HG03060 (cell line): ENCODE data around the gene PRRX2.
"Not testable (repeated sequence)": the region's sequence is repeated elsewhere in the genome, so short reads cannot be mapped to it uniquely, and the experiment has no call there.

Experiments used
- ATAC-seq: cut with Tn5 transposase; IDR thresholded peaks from one replicate; pipeline ENCODE4 v1.9.1; 2021; ENCODE audit warnings: low read depth, moderate number of reproducible peaks; ENCODE audit not compliant: unreplicated experiment

Gene PRRX2

DNA sequence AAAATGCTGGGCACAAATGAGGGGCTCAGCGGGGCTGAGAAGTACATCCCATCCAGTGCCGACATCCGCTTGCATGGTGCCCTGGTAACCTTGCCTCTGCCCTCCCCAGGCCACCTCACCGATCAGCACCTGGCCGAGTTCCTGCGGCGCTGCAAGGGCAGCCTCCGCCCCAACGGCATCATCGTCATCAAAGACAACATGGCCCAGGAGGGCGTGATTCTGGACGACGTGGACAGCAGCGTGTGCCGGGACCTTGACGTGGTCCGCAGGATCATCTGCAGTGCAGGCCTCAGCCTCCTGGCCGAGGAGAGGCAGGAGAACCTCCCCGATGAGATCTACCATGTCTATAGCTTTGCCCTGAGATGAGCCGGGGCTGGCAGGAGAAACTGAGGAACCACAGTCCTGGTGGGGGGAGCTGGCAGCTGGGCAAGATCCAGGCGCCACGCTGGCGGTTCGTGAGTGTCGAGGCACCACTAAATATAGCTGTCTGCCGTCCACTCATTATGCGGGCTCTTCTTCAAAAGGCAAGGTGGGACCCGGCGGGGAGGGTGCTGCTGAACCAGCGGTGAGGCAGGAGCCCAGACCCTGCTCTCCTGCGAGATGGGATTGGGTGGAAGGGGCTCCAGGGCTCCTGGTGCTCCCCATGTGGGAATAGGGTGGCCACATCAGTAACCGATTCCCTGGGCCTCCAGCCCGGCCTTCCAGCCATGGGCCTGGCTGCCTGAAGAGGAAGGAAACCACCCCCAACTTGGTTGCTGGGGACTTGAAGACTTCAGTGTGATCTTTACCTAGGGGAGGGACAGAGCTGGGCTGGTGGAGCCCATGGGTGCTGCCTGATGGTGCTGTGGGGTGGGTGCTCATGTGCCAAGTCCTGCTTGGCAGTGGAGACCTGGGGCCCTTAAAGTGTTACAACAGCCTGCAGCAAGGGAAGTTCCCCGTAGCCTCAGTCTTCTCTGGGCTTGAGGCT lies 30.1 kb upstream of the PRRX2 start:
- ATAC-seq: no peak

DNA sequence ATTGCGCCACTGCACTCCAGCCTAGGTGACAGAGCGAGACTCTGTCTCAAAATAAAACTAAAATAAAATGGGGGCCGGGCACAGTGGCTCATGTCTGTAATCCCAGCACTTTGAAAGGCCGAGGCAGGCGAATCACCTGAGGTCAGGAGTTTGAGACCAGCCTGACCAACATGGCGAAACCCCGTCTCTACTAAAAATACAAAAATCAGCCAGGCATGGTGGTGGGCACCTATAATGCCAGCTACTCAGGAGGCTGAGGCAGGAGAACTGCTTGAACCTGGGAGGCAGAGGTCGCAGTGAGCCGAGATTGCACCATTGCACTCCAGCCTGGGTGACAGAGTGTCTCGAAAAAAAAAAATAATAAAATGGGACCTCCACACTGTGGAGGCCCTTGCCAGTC lies 29.1 kb upstream of the PRRX2 start:
- not testable (repeated sequence) for ATAC-seq

DNA sequence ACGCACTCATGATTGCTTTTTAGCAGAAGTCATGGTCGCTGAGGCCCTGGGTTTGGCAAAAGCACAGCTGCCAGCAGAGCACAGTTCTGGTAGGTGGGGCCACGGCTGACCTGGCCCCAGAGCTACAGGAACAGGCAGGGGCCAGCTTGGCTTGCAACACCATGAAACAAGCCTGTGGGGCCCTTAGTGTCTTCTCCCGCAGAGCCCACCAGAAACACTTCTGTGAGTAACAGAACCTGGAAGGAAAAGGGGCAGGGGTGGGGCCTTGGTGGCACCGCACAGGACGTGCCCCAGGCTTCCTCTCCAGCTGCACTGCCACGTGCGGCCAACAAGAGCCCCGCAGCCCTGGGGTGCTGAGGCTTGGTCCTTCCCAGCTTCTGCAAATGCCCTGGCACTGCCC lies 28.3 kb upstream of the PRRX2 start:
- no peak for ATAC-seq

DNA sequence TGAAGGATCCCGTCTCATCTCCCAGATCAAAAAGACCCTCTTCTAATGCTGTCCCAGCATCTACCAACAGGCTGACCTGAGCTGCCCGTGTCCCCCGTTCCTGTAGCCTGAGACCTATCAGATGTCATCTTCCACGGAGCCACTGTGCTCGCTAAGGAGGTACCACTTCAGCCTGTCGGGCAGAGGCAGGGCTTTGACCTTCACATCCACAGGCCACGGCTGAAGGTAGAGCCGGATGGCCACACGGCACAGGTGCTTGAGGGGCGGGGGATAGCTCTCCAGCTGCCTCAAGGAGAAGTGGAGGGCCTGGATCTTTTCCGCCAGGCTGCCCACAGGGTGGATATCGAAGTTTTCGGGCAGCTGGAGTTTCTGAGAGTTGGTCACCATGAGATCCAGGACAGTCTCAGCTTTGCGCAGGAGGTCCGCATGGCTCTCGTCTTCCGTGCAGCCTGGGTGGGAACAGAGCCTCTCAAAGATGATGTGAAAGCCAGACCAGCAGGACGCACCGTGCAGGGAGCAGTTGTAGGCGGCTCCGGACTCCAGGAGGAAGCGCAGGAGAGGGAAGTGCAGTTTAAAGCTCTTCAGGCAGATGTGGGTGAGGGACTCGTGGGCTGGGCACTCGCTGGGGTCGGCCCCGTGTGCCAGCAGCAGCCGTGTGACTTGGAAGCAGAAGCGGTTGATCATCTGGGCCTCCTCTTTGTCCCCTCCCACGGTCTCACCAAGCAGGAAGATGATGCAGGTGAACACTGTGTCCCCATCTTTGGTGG lies 27.6 kb upstream of the PRRX2 start:
- no peak for ATAC-seq

DNA sequence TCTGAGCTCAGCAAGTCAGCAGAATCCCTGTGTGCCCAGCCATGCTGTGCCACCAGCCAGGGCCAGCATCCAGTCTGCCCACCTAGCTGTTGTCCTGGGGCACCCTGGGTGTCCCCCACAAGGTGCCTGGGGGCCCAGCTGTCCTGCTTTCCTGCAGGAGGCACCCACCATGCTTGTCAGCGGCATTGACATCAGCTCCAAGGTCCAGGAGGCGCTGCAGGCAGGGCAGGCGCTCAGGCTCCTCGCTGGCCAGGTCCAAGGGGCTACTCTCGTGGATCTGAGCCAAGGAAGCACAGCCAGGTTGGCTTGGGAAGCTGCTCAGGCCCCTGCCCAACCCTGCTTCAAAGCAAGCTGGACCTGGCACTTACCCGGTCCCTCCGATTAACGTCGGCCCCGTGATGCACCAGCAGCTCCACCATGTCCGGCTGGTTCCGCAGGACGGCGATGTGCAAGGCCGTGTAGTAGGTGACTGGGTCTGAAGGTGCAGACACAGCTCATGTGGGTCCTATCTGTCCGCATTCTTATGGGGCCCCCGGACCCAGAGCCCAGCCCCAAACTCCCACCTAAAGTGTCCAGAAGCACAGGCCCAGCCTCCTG lies 26.3 kb upstream of the PRRX2 start:
- no peak for ATAC-seq

DNA sequence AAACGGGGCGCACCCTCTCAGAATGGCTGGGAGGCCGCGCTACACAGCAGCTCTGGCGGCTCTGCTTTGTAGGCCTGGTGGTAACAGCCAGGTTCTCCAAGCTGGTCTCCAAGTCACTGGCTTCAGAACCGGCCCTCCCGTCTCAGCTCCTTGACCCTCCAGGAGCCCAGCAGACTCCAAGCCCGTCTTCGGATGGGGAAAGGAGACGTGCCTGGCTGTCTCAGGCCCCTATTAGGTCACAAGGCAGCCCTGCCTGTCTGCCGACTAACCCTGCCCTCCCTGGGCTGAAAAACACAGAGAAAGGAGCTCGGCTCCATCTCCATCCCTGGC lies 25.7 kb upstream of the PRRX2 start:
- ATAC-seq: no peak

DNA sequence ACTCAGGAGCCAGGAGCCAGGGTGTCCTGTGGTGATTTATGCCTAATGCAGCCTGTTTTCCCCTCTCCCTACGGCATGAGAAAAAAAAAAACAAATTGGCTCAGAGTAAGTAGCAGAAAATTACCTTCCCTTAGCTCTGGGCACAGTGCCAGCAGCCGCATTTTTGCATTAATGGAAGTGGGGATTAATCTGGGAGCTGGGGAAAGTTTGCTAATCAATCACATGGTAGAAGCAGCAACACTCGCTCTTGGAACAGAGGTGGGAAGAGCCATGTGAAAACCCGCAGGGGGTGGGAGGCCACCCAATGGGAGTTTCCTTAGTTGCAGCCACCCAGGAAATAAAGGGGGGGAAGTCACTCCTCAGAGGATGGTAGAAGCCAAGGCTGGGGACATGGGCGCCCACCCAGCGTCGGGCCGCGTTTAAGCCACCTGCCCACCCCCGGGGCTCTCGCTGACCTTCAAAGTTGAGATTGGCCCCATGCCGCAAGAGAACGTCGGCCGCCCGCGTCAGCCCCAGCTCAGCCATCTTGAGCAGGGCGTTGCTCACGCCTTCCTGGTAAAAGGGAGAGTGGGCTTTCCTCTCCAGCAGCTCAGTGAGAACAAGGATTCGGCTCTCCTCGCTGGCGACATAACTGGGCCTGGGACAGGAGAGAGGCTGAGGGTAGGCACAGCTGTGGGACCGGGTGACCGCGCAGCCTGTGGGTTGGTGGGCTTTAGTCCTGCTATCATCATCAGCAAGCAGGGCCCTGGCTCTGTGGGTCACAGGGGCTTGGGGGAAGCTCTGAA lies 25.2 kb upstream of the PRRX2 start:
- ATAC-seq: no peak

DNA sequence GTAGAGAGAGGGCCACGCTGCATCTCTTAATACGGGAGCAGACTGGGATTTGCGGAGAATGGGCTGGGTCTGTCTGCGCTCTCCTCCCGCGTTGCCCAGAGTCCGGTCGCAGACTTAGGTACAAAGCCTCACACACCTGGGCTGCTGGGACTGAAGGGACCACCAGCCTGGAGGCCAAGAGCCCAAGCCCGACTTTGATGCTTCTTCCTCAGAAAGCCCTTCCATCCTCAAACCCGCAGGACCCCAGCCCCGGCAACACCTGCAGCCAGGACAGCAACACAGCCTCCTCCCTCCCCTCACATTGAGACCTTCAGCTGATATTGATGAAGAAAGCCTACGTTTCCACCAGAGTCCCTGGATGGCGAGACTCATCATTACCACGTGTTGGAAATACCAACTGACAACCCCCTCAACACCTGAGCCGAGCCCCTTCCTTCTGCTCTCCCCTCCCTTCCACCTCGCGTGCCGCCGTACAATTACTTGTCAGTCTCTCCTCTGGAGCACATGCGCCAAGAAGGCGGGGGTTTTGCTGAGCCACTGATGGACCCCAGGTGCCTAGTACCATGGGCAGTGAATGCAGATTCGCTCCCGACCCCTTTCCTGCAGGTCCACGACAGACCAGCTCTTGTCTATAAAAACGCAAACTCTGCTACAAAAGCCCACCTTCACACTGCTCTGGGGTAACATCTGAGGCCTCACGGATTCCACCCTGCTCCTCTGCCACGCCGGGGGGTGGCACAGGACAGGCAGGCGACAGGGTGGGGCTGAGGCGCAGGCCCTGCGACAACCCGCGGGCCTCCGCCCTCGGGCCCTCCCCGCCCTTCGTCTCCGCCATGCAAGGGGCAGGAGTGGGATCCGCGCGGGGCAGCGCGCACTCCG lies 24.3 kb upstream of the PRRX2 start:
- ATAC-seq: no peak

DNA sequence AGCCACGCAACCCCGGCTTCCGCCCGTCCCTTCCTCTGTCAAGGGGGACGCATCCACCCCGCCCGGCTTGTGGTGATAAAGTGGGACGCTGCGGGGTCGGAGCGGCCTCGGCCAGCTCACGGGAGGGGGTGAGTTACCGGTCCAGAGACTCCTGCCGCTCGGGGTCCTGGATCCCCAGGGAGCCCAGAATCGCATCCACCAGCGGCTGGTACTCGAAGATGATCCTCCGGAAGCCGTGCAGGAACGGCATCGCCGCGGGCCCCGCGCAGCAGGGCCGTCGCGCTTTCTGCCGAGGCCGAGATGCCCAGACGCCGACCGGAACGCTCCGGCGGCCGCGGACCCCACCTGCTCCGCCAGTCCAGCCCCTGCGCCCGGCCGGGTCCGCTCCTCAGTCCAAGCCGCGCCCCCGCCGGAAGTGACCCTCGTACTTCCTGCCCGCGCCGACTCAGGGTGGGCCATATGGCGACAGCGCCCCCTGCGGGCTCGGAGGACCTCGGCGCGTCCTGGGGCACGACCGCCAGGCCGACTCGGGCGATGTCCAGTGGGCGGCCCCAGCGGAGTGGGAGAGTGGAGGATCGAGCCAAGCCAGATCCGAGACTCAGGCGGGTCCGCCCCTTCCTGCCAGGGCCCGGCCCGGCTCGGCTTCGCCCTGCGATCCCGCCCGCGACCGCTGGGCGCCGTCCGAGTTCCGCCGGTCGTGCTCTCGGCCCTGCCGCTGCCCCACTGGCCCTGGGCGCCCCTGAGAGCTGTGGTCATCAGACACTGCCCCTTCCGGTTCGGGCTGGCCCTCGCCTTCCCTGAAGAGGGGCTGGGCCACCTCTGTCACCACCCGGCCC lies 23.5 kb upstream of the PRRX2 start, which contains the start of gene ASB6:
ASB6 (minus strand) TSS at position 402 of the 836 bp plus-strand sequence; CDS start at position 250, 152 bp downstream.
- no peak for ATAC-seq

DNA sequence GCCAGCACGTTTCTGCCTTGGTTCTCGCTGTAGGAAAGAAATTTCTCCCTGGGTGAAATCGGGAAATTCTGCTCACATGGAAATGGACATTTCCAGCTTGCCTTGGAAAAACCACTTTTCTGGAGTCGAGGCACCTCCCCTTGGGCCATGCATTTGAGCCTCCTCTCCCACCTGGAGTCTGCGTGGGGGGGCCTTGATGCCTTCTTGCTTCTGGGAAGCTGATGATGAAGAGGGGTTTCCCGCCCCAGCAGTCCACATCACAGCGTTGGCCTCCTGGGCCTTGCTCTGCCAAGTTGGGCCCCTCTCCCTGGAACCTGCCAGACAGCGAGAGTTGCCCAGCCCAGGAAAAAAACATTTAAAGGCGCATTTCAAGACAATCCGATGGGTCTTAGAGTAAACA lies 21.7 kb upstream of the PRRX2 start:
- no peak for ATAC-seq

DNA sequence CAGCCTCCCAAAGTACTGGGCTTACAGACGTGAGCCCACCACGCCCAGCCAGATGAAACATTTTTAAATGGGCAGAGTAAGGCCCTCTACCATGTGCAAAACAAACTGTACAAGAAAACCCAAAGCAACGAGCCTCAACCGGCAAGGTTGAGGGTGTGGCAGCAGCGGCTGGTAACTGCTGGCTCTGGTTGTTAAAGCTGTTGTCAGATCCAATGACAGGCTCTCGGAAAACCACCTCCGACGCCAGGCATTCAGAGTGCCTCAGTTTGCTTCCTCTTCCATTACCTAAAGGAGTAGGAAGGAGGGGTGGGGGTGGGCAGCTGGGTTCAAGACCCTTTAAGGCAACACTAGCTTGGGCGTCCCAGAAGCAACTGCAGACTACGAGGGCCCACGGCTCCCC lies 21.1 kb upstream of the PRRX2 start:
- ATAC-seq: no peak

DNA sequence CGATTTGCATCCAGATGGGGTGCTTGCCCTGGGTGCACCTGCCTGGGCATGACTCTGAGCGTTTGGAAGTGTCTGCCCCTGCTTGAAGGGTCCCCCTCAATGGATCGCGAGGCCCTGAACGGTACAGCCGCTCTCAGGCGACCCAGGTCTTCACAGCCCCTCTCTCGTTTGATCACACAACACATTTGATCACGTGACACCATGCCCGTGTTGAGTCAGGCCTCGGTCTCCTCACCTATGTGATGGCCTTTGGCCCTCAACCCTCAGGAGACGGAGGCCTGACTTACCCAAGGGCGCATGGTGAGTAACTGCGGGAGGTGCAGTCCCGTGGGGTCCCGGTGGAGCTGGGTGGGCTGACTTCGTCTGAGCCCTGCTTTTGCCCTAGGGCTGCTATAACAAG lies 20.5 kb upstream of the PRRX2 start:
- no peak for ATAC-seq

DNA sequence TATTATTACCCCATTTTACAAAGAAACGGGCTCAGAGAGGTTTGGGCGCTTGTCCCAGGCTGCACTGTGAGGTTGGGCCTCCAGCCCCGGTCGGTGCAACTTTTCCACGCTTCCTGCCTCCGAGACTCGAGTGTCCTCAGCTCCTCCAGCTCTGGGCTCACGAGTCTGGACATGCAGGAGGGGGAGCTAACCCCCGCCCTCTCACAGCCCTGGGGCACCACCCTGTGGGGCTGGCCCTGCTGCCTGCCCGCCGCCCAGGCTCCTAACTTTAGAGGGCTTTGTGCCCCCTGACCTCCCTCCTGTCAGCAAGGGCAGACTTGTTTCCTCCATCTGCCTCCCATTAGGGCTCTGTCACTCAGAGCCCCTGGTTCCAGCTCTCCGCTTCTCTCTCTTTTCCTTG lies 19.2 kb upstream of the PRRX2 start:
- no peak for ATAC-seq

DNA sequence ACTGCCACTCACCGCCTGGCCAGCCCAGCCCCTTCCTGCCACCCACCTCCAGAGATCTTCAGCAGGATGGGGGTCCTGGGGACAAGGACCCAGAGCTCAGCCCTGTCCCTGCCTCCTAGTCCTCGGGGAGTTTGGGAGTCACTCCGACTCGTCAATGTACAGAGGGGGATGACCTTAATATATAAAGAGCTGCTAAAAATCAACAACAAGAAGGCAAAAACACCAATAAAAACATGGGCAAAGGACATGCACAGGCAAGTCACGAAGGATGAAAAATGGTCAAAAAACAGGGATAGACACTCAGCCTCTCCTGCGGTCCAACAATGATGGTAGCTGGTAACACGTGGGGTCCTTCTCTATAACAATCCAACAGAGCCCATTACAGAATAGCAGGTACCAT lies 18.8 kb upstream of the PRRX2 start:
- ATAC-seq: no peak

DNA sequence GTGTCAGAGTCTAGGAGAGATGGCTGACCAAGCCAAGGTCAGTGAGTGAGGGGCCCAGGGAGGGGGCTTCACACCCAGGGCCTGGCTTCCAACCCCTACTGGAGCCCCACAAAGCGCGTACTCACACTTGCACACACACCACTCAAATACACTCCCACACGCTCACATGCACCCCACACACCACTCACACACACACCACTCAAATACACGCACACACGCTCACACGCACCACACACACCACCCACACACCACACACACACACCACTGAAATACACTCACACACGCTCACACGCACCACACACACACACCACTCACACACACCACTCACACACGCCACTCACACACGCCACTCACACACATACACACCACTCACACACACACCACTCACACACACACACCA lies 17.8 kb upstream of the PRRX2 start:
- ATAC-seq: no peak

DNA sequence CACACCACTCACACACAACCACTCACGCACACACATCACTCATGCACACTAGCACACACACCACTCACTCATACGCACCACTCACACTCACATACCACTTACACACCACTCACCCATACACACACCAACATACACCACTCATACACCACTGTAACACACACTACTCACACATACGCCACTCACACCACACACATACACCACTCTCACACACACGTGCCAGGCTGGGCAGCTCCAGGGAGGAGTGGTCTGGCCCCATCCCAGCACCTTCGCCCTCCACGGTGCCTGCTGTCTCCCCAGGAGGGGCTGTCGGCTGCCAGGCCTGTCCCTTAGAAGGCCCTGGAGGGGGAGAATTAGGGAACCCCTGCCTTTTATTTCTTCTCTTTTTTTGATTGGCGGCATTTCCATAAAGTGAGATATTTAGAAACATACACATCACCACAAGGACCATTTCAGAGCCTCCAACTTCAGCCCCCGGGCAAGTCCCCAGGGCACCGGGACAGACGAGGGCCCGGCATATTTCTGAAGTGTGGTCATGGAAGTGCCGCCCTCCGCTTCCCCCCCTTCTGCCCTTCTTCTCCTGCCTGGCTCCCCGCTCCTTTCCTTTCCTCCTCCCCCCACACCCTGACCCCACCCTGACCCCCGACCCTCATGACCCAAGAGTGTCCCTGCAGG lies 17.2 kb upstream of the PRRX2 start:
- ATAC-seq: no peak

DNA sequence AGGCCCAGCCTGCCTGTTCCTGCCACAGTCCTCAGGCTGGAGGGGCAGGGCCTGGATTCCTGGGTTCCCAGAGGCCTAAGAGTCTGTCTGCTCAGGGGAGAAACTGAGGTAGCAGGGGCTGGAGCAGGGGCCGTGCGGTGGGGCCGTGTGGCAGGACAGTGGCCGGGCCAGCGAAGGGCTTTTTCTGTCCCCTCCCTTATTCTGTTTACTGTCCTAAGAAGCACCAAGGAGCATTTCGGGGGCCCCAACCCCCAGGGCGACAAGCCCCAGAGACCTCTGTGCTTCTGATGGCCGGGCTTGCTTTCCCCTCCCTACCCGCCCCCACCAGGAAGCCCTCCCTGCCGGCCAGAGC lies 16.7 kb upstream of the PRRX2 start:
- ATAC-seq: no peak
